ENCODE results near the gene SLC16A10.

The SLC16A10 gene

GRCh38 chr6:111263837-111264236 lies 176.5 kb downstream of the SLC16A10 start:
- DNase-seq: no peak

GRCh38 chr6:111265842-111266241 lies 178.5 kb downstream of the SLC16A10 start:
- DNase-seq: no peak

GRCh38 chr6:111266276-111266675 lies 179.0 kb downstream of the SLC16A10 start:
- DNase-seq: no peak

GRCh38 chr6:111267764-111268333 lies 180.5 kb downstream of the SLC16A10 start:
- DNase-seq: no peak

- DNase-seq: no peak
Measured at GRCh38 chr6:111269401-111269970, 182.2 kb downstream of the SLC16A10 start.

- DNase-seq: no peak
Measured at GRCh38 chr6:111270121-111270520, 182.8 kb downstream of the SLC16A10 start.

GRCh38 chr6:111274593-111275217 lies 187.4 kb downstream of the SLC16A10 start:
- DNase-seq: no peak

- no peak for DNase-seq
Measured at GRCh38 chr6:111276335-111276734, 189.0 kb downstream of the SLC16A10 start.

- no peak for DNase-seq
Measured at GRCh38 chr6:111276736-111277135, 189.4 kb downstream of the SLC16A10 start.

- no peak for DNase-seq
Measured at GRCh38 chr6:111277819-111278218, 190.5 kb downstream of the SLC16A10 start.

- no peak for DNase-seq
Measured at GRCh38 chr6:111278731-111279130, 191.4 kb downstream of the SLC16A10 start.

GRCh38 chr6:111280445-111280955 lies 193.2 kb downstream of the SLC16A10 start:
- DNase-seq: no peak

Measured in NCI-H1417 (cell line).